HCT116 (cell line): ENCODE results near the gene UMODL1.

Source experiments
- CEBPB ChIP-seq: IDR thresholded peaks from 2 replicates; pipeline ENCODE4 v1.6.1; 2012; ENCODE audit warnings: low read depth
- EZH2 ChIP-seq: fragments of 200-600 bp; sonication (generic); IDR thresholded peaks from 2 replicates; pipeline ENCODE4 v1.6.1; 2017; ENCODE audit warnings: antibody characterized with exemption, mixed run types
- FOSL1 ChIP-seq: IDR thresholded peaks from 2 replicates; pipeline ENCODE4 v1.6.1; 2012; ENCODE audit warnings: low read depth
- POLR2A ChIP-seq: IDR thresholded peaks from 2 replicates; pipeline ENCODE4 v1.7.0; 2011; ENCODE audit warnings: borderline replicate concordance; ENCODE audit not compliant: insufficient read depth, insufficient read length; ENCODE audit errors: extremely low read depth
- POLR2AphosphoS5 ChIP-seq: IDR thresholded peaks from 2 replicates; pipeline ENCODE4 v1.6.1; 2011; ENCODE audit warnings: mild to moderate bottlenecking, low read depth, low read length, moderate library complexity
- RAD21 ChIP-seq: IDR thresholded peaks from 2 replicates; pipeline ENCODE4 v1.6.1; 2012; ENCODE audit warnings: low read depth, mild to moderate bottlenecking
- TF ChIP-seq, protein P1 (sequence below), 3 experiments: fragments of 200-600 bp in 1 of 3; sonication (generic) in 1 of 3; IDR thresholded peaks in 2 of 3; conservative IDR thresholded peaks in 1 of 3; 2 replicates each; pipeline ENCODE4 v1.5.1; 2012 to 2017; ENCODE audit warnings: low read depth in 2 of 3, low read length in 2 of 3, antibody characterized with exemption in 1 of 3, borderline replicate concordance in 1 of 3, control low read depth in 1 of 3, mild to moderate bottlenecking in 1 of 3, mixed read lengths in 1 of 3, mixed run types in 1 of 3, moderate library complexity in 1 of 3; ENCODE audit not compliant: insufficient read depth in 1 of 3
- TF ChIP-seq, protein P2 (sequence below): IDR thresholded peaks from 2 replicates; pipeline ENCODE4 v1.6.1; 2012; ENCODE audit warnings: low read depth
- TF ChIP-seq, protein P3 (sequence below): IDR thresholded peaks from 2 replicates; pipeline ENCODE4 v1.6.1; 2012
- TF ChIP-seq, protein P4 (sequence below): IDR thresholded peaks from 2 replicates; pipeline ENCODE4 v1.6.1; 2012

DNA sequence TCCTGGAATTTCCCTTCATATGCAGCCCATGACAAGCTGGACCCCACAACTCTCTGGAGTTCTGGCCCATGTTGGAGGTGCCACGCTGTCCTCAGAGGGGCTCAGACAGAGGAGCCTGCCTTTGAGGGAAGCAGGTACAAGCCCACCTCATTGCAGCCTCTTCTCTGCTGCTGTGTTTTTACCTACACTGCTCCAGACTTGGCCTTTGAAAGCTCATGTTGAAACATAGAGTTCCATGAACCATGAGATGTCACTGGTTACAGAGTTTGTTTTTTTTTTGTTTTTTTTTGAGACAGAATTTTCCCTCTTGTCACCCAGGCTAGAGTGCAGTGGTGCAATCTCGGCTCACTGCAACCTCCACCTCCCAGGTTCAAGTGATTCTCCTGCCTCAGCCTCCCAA, 38.9 kb upstream of the UMODL1 start:
- TF ChIP-seq, protein P1, sequence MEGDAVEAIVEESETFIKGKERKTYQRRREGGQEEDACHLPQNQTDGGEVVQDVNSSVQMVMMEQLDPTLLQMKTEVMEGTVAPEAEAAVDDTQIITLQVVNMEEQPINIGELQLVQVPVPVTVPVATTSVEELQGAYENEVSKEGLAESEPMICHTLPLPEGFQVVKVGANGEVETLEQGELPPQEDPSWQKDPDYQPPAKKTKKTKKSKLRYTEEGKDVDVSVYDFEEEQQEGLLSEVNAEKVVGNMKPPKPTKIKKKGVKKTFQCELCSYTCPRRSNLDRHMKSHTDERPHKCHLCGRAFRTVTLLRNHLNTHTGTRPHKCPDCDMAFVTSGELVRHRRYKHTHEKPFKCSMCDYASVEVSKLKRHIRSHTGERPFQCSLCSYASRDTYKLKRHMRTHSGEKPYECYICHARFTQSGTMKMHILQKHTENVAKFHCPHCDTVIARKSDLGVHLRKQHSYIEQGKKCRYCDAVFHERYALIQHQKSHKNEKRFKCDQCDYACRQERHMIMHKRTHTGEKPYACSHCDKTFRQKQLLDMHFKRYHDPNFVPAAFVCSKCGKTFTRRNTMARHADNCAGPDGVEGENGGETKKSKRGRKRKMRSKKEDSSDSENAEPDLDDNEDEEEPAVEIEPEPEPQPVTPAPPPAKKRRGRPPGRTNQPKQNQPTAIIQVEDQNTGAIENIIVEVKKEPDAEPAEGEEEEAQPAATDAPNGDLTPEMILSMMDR (IDR thresholded peaks at IDR 0.05 in 2 of 3, conservative IDR thresholded peaks at IDR 0.05 in 1 of 3; ENCODE audit: borderline replicate concordance in 1 of 3, insufficient read depth in 1 of 3, low read depth in 2 of 3, low read length in 2 of 3) = no peak
- no peak for TF ChIP-seq RAD21
- TF ChIP-seq POLR2A = no peak
- no peak for TF ChIP-seq FOSL1
- TF ChIP-seq, protein P2, sequence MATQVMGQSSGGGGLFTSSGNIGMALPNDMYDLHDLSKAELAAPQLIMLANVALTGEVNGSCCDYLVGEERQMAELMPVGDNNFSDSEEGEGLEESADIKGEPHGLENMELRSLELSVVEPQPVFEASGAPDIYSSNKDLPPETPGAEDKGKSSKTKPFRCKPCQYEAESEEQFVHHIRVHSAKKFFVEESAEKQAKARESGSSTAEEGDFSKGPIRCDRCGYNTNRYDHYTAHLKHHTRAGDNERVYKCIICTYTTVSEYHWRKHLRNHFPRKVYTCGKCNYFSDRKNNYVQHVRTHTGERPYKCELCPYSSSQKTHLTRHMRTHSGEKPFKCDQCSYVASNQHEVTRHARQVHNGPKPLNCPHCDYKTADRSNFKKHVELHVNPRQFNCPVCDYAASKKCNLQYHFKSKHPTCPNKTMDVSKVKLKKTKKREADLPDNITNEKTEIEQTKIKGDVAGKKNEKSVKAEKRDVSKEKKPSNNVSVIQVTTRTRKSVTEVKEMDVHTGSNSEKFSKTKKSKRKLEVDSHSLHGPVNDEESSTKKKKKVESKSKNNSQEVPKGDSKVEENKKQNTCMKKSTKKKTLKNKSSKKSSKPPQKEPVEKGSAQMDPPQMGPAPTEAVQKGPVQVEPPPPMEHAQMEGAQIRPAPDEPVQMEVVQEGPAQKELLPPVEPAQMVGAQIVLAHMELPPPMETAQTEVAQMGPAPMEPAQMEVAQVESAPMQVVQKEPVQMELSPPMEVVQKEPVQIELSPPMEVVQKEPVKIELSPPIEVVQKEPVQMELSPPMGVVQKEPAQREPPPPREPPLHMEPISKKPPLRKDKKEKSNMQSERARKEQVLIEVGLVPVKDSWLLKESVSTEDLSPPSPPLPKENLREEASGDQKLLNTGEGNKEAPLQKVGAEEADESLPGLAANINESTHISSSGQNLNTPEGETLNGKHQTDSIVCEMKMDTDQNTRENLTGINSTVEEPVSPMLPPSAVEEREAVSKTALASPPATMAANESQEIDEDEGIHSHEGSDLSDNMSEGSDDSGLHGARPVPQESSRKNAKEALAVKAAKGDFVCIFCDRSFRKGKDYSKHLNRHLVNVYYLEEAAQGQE = no peak
- TF ChIP-seq, protein P3, sequence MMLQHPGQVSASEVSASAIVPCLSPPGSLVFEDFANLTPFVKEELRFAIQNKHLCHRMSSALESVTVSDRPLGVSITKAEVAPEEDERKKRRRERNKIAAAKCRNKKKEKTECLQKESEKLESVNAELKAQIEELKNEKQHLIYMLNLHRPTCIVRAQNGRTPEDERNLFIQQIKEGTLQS = no peak
- no peak for TF ChIP-seq POLR2AphosphoS5
- TF ChIP-seq, protein P4, sequence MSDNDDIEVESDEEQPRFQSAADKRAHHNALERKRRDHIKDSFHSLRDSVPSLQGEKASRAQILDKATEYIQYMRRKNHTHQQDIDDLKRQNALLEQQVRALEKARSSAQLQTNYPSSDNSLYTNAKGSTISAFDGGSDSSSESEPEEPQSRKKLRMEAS = no peak
- no peak for TF ChIP-seq CEBPB
- no peak for TF ChIP-seq EZH2
